K562 (cell line): ENCODE measurements around the gene OTOR. TPM values are rescaled to one million over a fixed set of nuclear protein-coding genes. Genes with fewer than 3 reads are reported as not detected.

Source experiments
- NFIX ChIP-seq: fragments of 250-450 bp; sonication (Bioruptor Pico); IDR thresholded peaks from 2 replicates; pipeline ENCODE4 v1.4.0; 2020; ENCODE audit warnings: low read depth, mild to moderate bottlenecking, moderate library complexity
- ZEB2 ChIP-seq: fragments of 450-650 bp; IDR thresholded peaks from 2 replicates; pipeline ENCODE4 v1.6.1; 2016
- ZNF175 ChIP-seq: fragments of 200-800 bp; sonication (Bioruptor generic); IDR thresholded peaks from 2 replicates; pipeline ENCODE4 v1.6.1; 2016; ENCODE audit warnings: low read depth, mild to moderate bottlenecking, missing genetic modification characterization, missing compliant biosample characterization
- ZNF445 ChIP-seq: fragments of 250-450 bp; sonication (Bioruptor Pico); IDR thresholded peaks from 2 replicates; pipeline ENCODE4 v1.4.0; 2020; ENCODE audit warnings: low read depth, mild to moderate bottlenecking, moderate library complexity
- ZNF780A ChIP-seq: fragments of 250-450 bp; sonication (Bioruptor Pico); IDR thresholded peaks from 2 replicates; pipeline ENCODE4 v1.5.0; 2021; ENCODE audit warnings: mild to moderate bottlenecking
- polyA plus RNA-seq, 8 experiments: library from polyadenylated mRNA; depleted of rRNA in 4 of 8; stranded (reverse) in 5 of 8; unstranded in 3 of 8; fragments of >200 nt; fragmentation: Nextera tagmentation in 2 of 8; fragmentation: Illumina TruSeq in 1 of 8; extraction: Ambion mirVana in 2 of 8; extraction: Trizol in 1 of 8; gene quantifications; 2 replicates each; pipeline versions ENCODE4 v1.2.1 to v1.2.3, GENCODE V29; 2011 to 2014; ENCODE audit warnings: inconsistent platforms in 1 of 8, missing spikeins in 1 of 8
- total RNA-seq, 7 experiments: library from RNA; depleted of rRNA in 6 of 7; stranded (reverse); fragments of >200 nt in 6 of 7; fragmentation: Illumina TruSeq in 2 of 7; extraction: Trizol in 2 of 7; gene quantifications; 2 replicates each; pipeline versions ENCODE4 v1.2.1 to v1.2.3, GENCODE V29; 2011 to 2021; ENCODE audit warnings: low replicate concordance in 1 of 7
- TF ChIP-seq, protein P1 (sequence below), 2 experiments: fragments of 450-650 bp in 1 of 2; sonication (generic) in 1 of 2; formaldehyde crosslinking in 1 of 2; IDR thresholded peaks; 2 replicates each; pipeline versions ENCODE4 v1.7.1 to v1.9.0; 2016 to 2022; ENCODE audit warnings: inconsistent platforms in 1 of 2, mild to moderate bottlenecking in 1 of 2, missing genetic modification reagents in 1 of 2
- TF ChIP-seq, protein P2 (sequence below): fragments of 250-450 bp; sonication (Bioruptor Pico); IDR thresholded peaks from 2 replicates; pipeline ENCODE4 v1.5.0; 2021; ENCODE audit warnings: mild to moderate bottlenecking, borderline replicate concordance

The OTOR gene
- total and polyA plus RNA-seq, 9 of the 15 experiments (the other 6 are each of a cell fraction or from before 2014, with no cell fraction given): not detected

DNA sequence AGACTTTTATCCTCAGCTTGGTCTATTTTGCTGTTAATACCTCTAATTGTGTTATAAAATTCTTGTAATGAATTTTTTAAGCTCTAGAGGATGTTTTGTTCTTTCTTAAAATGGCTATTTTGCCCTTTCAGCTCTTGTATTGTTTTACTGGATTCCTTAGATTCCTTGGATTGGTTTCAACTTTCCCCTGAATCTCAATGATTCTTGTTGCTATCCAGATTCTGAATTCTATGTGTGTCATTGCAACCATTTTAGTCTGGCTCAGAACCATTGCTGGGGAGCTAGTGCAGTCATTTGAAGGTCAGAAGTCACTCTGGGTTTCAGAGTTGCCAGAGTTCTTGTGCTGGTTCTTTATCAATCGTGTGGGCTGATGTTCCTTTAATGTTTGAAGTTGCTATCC is 37.1 kb downstream of the OTOR start (continued):
- TF ChIP-seq, protein P1, sequence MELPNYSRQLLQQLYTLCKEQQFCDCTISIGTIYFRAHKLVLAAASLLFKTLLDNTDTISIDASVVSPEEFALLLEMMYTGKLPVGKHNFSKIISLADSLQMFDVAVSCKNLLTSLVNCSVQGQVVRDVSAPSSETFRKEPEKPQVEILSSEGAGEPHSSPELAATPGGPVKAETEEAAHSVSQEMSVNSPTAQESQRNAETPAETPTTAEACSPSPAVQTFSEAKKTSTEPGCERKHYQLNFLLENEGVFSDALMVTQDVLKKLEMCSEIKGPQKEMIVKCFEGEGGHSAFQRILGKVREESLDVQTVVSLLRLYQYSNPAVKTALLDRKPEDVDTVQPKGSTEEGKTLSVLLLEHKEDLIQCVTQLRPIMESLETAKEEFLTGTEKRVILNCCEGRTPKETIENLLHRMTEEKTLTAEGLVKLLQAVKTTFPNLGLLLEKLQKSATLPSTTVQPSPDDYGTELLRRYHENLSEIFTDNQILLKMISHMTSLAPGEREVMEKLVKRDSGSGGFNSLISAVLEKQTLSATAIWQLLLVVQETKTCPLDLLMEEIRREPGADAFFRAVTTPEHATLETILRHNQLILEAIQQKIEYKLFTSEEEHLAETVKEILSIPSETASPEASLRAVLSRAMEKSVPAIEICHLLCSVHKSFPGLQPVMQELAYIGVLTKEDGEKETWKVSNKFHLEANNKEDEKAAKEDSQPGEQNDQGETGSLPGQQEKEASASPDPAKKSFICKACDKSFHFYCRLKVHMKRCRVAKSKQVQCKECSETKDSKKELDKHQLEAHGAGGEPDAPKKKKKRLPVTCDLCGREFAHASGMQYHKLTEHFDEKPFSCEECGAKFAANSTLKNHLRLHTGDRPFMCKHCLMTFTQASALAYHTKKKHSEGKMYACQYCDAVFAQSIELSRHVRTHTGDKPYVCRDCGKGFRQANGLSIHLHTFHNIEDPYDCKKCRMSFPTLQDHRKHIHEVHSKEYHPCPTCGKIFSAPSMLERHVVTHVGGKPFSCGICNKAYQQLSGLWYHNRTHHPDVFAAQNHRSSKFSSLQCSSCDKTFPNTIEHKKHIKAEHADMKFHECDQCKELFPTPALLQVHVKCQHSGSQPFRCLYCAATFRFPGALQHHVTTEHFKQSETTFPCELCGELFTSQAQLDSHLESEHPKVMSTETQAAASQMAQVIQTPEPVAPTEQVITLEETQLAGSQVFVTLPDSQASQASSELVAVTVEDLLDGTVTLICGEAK (IDR thresholded peaks at IDR 0.05): no peak
- TF ChIP-seq, protein P1 (CRISPR knock-in tag; IDR thresholded peaks at IDR 0.05): no peak
- TF ChIP-seq ZNF175 (CRISPR knock-in tag) (no peak), ZEB2 (no peak), ZNF780A (CRISPR knock-in tag) (no peak), NFIX (no peak), ZNF445 (CRISPR knock-in tag) (no peak)
- TF ChIP-seq, protein P2, sequence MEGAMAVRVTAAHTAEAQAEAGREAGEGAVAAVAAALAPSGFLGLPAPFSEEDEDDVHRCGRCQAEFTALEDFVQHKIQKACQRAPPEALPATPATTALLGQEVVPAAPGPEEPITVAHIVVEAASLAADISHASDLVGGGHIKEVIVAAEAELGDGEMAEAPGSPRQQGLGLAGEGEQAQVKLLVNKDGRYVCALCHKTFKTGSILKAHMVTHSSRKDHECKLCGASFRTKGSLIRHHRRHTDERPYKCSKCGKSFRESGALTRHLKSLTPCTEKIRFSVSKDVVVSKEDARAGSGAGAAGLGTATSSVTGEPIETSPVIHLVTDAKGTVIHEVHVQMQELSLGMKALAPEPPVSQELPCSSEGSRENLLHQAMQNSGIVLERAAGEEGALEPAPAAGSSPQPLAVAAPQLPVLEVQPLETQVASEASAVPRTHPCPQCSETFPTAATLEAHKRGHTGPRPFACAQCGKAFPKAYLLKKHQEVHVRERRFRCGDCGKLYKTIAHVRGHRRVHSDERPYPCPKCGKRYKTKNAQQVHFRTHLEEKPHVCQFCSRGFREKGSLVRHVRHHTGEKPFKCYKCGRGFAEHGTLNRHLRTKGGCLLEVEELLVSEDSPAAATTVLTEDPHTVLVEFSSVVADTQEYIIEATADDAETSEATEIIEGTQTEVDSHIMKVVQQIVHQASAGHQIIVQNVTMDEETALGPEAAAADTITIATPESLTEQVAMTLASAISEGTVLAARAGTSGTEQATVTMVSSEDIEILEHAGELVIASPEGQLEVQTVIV (CRISPR knock-in tag): no peak

Other genes starting within 250 kb of the OTOR start
- 8.0 and 10.6 TPM in 2 replicates for gene KIF16B, start 174.9 kb upstream of the OTOR start, total RNA-seq (2014; rRNA removed)
- 8.5 and 8.9 TPM in 2 replicates for gene KIF16B, start 174.9 kb upstream of the OTOR start, total RNA-seq (2014; rRNA removed; fragmentation: Illumina TruSeq; extraction: Trizol)
- gene KIF16B, start 174.9 kb upstream of the OTOR start, total RNA-seq (2015; rRNA removed; fragmentation: Illumina TruSeq; extraction: Trizol): 9.0 and 9.1 TPM in 2 replicates
- 7.2 and 7.4 TPM in 2 replicates for gene KIF16B, start 174.9 kb upstream of the OTOR start, total RNA-seq (2021)
- 6.0 and 8.7 TPM in 2 replicates for gene KIF16B, start 174.9 kb upstream of the OTOR start, polyA plus RNA-seq (2011; rRNA removed)
- 7.2 and 8.9 TPM in 2 replicates for gene KIF16B, start 174.9 kb upstream of the OTOR start, polyA plus RNA-seq (2014; fragmentation: Illumina TruSeq; extraction: Trizol)
- 1 to 10 TPM in 1 of 2 experiments, under 1 TPM in 1; 1.00 to 1.1 TPM for gene KIF16B, start 174.9 kb upstream of the OTOR start, polyA plus RNA-seq (2014; fragmentation: Nextera tagmentation; extraction: Ambion mirVana)
- gene KIF16B, start 174.9 kb upstream of the OTOR start, polyA plus RNA-seq (2014; rRNA removed): 5.7 and 6.8 TPM in 2 replicates
- 38.2 and 40.0 TPM in 2 replicates for gene SNRPB2, start 18.3 kb upstream of the OTOR start, total RNA-seq (2014; rRNA removed)
- gene SNRPB2, start 18.3 kb upstream of the OTOR start, total RNA-seq (2014; rRNA removed; fragmentation: Illumina TruSeq; extraction: Trizol): 98.9 and 102 TPM in 2 replicates
- 83.7 and 86.9 TPM in 2 replicates for gene SNRPB2, start 18.3 kb upstream of the OTOR start, total RNA-seq (2015; rRNA removed; fragmentation: Illumina TruSeq; extraction: Trizol)
- 56.2 and 57.3 TPM in 2 replicates for gene SNRPB2, start 18.3 kb upstream of the OTOR start, total RNA-seq (2021)
- 52.5 and 78.5 TPM in 2 replicates for gene SNRPB2, start 18.3 kb upstream of the OTOR start, polyA plus RNA-seq (2011; rRNA removed)
- 82.2 and 89.4 TPM in 2 replicates for gene SNRPB2, start 18.3 kb upstream of the OTOR start, polyA plus RNA-seq (2014; fragmentation: Illumina TruSeq; extraction: Trizol)
- gene SNRPB2, start 18.3 kb upstream of the OTOR start, polyA plus RNA-seq (2014; fragmentation: Nextera tagmentation; extraction: Ambion mirVana): 100 to 1,000 TPM; 122 to 131 TPM
- gene SNRPB2, start 18.3 kb upstream of the OTOR start, polyA plus RNA-seq (2014; rRNA removed): 105 and 107 TPM in 2 replicates